ENCODE results near the gene SKI.

SKI gene

GRCh38 chr1:2269193-2269921 is 41.2 kb downstream of the SKI start:
- no peak for TF ChIP-seq CTCF (IDR thresholded peaks at IDR 0.05; ENCODE audit: low read depth, low read length, missing control alignments)
- DNase-seq (ENCODE audit: low read depth), result no peak
- H3K4me3 ChIP-seq (ENCODE audit: low read depth, low read length), result no peak overlapping the region

GRCh38 chr1:2269922-2270259 is 41.8 kb downstream of the SKI start:
- no peak for TF ChIP-seq CTCF (IDR thresholded peaks at IDR 0.05; ENCODE audit: low read depth, low read length, missing control alignments)
- no peak for DNase-seq (ENCODE audit: low read depth)
- H3K4me3 ChIP-seq (ENCODE audit: low read depth, low read length), result no peak overlapping the region

- H3K4me3 ChIP-seq (ENCODE audit: low read depth, low read length), result no peak overlapping the region
- no peak for DNase-seq (ENCODE audit: low read depth)
- no peak for TF ChIP-seq CTCF (IDR thresholded peaks at IDR 0.05; ENCODE audit: low read depth, low read length, missing control alignments)
Measured at GRCh38 chr1:2270260-2271100, 42.4 kb downstream of the SKI start.

- no peak overlapping the region for H3K4me3 ChIP-seq (ENCODE audit: low read depth, low read length)
- TF ChIP-seq CTCF (IDR thresholded peaks at IDR 0.05; ENCODE audit: low read depth, low read length, missing control alignments), result no peak
- no peak for DNase-seq (ENCODE audit: low read depth)
Measured at GRCh38 chr1:2271211-2271721, 43.1 kb downstream of the SKI start.

GRCh38 chr1:2271841-2272655 is 43.9 kb downstream of the SKI start:
- TF ChIP-seq CTCF (IDR thresholded peaks at IDR 0.05; ENCODE audit: low read depth, low read length, missing control alignments), result no peak
- no peak for DNase-seq (ENCODE audit: low read depth)

GRCh38 chr1:2272686-2273400 is 44.7 kb downstream of the SKI start:
- no peak overlapping the region for H3K4me3 ChIP-seq (ENCODE audit: low read depth, low read length)
- DNase-seq (ENCODE audit: low read depth), result no peak
- TF ChIP-seq CTCF (IDR thresholded peaks at IDR 0.05; ENCODE audit: low read depth, low read length, missing control alignments), result no peak

More at GRCh38 chr1:2271841-2272655, 43.9 kb downstream of the SKI start:
- no peak overlapping the region for H3K4me3 ChIP-seq (ENCODE audit: low read depth, low read length)
